GM12892 (cell line): ENCODE measurements around the gene TBC1D22A.

Experiments
- POLR2A ChIP-seq: IDR thresholded peaks from 2 replicates; pipeline ENCODE4 v1.6.1; 2011; ENCODE audit warnings: low read depth, low read length, control low read depth
- POLR2AphosphoS5 ChIP-seq: IDR thresholded peaks from 2 replicates; pipeline ENCODE4 v1.6.1; 2011; ENCODE audit warnings: low read depth, low read length, control low read depth
- TAF1 ChIP-seq: IDR thresholded peaks from 2 replicates; pipeline ENCODE4 v1.6.1; 2011; ENCODE audit warnings: low read depth, mild to moderate bottlenecking, control low read depth, low read length, borderline replicate concordance

- TF ChIP-seq POLR2A (no peak), POLR2AphosphoS5 (no peak), TAF1 (no peak)
These were observed 109.4 kb downstream of the TBC1D22A start for GRCh38 chr22:46871826-46872225.
